ENCODE results near the gene BAD.

DNA sequence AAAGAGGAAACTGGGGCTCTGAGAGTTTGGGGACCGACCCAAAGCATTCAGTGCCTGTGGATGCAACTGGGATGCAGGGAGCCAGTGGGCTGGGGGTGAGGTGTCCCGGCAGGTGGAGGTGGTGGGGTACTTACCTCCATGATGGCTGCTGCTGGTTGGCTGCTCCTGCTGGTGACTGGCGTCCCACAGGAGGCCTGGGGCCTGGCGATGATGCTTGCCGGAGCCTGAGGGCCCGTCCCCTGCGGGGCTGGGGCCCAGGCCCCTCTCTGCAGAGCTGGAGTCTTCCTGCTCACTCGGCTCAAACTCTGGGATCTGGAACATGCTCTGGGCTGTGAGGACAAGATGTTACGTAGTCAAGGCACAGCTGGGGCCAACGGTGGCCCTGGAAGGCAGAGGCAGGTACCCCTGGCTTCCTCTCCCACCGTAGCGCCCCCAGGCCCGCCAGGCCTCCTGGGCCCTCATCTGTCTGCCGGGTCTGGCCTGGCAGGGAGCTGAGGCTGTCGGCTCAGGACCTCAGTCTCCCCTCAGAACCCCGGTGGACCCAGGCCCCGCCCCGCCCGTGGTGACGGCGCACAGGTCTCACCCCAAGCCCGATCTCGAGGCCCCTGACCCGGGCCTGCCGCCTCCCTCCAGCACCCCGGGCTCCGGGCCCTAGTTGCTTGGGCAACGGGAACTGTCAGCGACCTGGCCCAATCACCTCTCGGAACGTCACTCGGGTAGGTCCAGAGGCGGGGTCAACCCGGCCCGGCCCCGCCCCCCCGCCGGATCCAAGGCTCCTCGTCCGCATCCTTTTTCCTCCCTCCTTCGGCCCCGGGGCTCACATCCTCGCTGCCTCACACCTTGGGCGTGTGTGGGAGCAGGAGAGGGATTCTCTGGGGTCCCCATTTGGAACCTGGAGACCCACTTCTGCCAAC, at the start of gene BAD:
- TF ChIP-seq, protein P1, sequence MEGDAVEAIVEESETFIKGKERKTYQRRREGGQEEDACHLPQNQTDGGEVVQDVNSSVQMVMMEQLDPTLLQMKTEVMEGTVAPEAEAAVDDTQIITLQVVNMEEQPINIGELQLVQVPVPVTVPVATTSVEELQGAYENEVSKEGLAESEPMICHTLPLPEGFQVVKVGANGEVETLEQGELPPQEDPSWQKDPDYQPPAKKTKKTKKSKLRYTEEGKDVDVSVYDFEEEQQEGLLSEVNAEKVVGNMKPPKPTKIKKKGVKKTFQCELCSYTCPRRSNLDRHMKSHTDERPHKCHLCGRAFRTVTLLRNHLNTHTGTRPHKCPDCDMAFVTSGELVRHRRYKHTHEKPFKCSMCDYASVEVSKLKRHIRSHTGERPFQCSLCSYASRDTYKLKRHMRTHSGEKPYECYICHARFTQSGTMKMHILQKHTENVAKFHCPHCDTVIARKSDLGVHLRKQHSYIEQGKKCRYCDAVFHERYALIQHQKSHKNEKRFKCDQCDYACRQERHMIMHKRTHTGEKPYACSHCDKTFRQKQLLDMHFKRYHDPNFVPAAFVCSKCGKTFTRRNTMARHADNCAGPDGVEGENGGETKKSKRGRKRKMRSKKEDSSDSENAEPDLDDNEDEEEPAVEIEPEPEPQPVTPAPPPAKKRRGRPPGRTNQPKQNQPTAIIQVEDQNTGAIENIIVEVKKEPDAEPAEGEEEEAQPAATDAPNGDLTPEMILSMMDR (IDR thresholded peaks at IDR 0.05) = no peak
- peak in 1 of 2 donors; percentile 55 for TF ChIP-seq POLR2A (IDR thresholded peaks at IDR 0.05)
